22Rv1 (cell line): ENCODE data around the gene POLD3.

Experiments used
- H3K27ac ChIP-seq: fragments of 450-650 bp; 2 replicates; pipeline ENCODE4 v1.5.1; 2017
- CTCF ChIP-seq: fragments of 450-650 bp; IDR thresholded peaks from 2 replicates; pipeline ENCODE4 v1.5.1; 2017; ENCODE audit warnings: mild to moderate bottlenecking
- ZFX ChIP-seq: fragments of 450-650 bp; IDR thresholded peaks from 2 replicates; pipeline ENCODE4 v1.6.1; 2017; ENCODE audit warnings: antibody characterized with exemption, borderline replicate concordance

POLD3 gene

DNA sequence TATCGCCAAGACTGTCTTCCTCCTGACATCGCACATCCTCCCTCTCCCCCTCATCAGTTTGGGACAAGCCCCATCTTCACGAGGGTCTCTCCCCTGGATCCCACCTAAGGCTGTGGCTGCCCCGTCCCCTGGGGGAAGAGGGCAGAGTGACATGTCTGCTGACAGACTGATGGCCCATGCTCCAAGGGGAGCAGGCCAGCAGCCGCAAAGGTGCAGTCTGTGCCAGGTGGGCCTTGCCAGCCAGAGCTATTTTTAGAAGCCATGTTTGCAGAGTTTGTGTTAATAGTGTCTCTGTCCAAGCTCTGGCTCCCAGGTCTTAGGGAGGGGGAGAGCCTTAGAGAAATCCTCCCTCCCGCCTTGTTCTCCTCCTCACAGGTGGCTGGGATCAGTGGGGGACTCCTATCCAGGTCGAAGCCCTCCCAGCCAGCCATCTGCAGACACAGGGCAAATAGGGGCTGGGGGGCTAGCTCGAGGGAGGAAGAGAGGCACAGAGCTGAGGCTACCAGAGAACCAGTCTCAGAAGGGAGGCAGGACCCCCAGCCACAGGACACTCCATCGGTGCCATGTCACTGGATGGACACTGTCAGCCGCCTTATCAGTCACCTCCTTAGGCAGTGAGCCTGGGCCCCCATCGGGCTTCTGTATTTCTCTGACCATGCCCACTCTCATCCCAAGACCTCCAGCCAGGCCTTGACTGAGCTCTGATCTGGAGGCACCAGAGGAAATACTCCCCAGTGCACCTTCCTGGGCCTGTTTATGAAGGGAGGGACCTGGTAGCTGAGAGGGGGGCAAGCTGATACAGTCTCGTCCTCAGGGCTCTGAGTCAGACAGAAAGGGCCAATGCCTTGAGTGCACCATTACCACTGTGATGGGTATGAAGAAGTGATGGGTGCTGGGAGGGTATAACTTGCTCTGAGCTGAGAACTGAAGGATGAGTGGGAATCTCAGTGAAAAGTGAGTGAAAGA, 89.6 kb downstream of the POLD3 start:
- TF ChIP-seq ZFX = no peak
- TF ChIP-seq CTCF = no peak
- peak overlapping the region; percentile 33 for H3K27ac ChIP-seq

GRCh38 chr11:74682731-74683278, 90.4 kb downstream of the POLD3 start:
- TF ChIP-seq ZFX (no peak), CTCF (no peak)
- no peak overlapping the region for H3K27ac ChIP-seq

DNA sequence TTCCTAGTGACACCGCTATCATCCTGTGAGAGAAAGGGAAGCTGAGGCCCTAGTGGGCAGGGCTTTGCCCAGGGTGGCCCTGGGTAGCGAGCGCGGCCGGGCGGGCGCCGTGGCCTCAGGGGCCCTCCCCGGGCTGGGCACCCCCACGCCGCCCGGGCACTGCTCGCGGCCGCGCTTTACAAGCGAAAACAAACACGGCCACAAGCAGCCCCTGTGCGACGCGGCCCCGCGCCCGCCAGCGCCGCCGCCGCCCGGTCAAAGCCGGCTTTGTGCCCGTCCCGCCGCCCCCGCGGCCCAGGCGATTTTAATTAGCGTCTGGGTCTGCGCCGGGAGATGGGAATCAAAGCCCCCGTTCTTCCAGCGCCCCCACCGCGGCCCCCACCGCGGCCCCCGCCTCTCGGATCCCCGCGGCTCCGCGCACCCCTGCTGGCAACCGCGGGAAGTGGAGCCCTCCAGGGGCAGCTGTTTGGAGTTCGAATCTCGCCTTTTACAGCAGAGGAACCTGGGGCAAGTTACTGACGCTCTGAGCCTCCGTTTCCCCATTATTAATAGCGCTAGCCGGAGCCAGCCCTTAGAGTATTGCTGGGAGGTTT, 91.0 kb downstream of the POLD3 start:
- no peak overlapping the region for H3K27ac ChIP-seq
- peak; percentile 56 for TF ChIP-seq CTCF
- TF ChIP-seq ZFX = no peak

DNA sequence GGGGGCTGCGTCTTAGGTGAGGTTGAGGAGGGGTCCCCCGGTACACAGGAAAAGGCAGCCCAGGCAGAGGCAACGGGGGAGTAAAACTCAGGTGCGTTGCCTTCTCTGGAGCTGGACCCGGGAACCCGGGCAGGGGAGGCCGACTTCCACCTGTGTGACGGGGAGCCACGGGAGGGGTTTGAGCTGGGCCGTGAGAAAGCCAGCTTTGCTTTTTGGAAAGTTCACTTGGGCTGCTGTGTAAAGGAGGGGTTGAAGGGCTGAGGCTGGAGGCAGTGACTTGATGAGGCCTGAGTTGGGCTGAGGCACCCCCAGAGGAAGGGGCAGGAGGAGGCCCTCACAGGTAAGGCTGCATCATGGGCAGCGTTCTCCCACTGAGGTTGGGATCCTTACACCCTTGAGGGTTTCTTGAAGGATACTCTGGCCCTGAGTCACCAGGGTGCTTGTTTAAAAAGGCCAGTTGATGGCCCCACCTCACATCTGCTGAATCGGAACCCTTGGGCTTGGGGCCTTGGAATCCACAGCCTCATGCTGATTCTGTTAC, 91.6 kb downstream of the POLD3 start:
- TF ChIP-seq ZFX (no peak), CTCF (no peak)
- no peak overlapping the region for H3K27ac ChIP-seq

DNA sequence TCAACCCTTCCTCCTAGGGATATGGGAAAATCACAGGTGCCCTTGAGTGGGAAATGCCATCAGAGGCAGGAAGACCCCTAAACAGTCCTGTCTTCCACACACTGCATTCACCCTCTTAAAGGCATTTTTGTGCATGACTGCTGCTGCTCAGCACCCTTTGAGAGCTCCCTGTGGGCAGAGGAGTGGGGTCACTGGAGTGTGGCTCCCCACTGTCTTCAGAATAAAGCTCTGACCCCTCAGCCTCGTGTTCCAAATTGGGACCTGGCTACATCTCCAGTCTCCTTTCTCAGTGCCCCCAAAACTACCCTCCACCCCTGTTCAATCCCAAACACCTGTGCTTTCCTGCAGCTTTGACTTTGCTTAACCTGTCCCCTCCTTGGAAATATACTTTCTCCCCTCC, 92.3 kb downstream of the POLD3 start:
- H3K27ac ChIP-seq = no peak overlapping the region
- TF ChIP-seq ZFX (no peak), CTCF (no peak)

DNA sequence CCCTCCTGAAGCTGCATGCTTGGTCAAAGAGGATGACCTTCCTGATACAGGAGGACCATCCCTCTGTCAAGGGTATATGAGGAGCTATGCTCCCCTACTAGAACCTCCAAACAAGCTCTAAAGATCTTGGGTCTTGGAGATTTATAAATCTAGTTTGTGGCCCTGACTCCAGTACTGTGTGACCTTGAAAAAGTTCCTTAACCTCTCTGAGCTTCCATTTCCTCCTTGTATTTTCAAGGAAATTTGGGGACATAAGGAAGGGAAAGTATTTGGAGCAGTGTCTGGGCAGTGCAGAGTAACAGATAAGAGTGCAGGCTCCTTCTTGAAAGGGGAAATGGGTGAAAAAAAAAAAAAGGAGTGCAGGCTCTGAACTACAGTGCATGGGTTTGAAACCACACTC, 93.0 kb downstream of the POLD3 start:
- TF ChIP-seq ZFX = no peak
- no peak for TF ChIP-seq CTCF
- no peak overlapping the region for H3K27ac ChIP-seq

DNA sequence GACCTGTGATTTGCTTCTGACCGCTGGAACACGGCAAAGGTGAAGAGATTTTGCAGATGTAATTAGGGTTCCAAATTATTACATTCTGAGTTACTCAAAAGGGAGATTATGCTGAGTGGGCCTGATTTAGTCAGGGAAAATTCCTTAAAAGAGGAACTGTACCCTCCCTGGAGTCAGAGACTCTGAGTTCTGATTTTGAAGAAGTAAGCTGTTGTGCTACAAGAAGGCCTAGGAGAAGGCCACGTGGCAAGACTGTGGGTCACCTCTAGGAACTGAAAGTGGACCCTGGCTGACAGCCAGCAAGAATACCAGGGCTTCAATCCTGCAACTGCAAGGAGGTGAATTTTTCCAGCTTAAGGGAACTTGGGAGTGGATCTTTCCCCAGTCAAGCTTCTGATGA, 93.5 kb downstream of the POLD3 start:
- no peak for TF ChIP-seq CTCF
- no peak overlapping the region for H3K27ac ChIP-seq
